M059J (cell line): Measurements from ENCODE around the gene LRP10. TPM values are rescaled to one million over a fixed set of nuclear protein-coding genes. Genes with fewer than 3 reads are reported as not detected.
A peak's percentile ranks its signal among the peaks of the same experiment; 100 is the strongest.
"Not testable (repeated sequence)": the region's sequence is repeated elsewhere in the genome, so short reads cannot be mapped to it uniquely, and the experiment has no call there.

ENCODE experiments used
- DNase-seq: peaks from one replicate; pipeline ENCODE4 v3.0.0-alpha.2; 2012; ENCODE audit warnings: low read depth
- total RNA-seq: library from RNA; depleted of rRNA; stranded (reverse); fragments of >200 nt; shearing (Covaris generic); gene quantifications from 2 replicates; pipeline ENCODE4 v1.2.3, GENCODE V29; 2014

LRP10 gene
- total RNA-seq, 1 experiment from 2014 or later: 115 TPM

- DNase-seq: no peak
Measured at GRCh38 chr14:22842211-22843122, 29.1 kb upstream of the LRP10 start.

GRCh38 chr14:22843123-22843925, 28.2 kb upstream of the LRP10 start:
- DNase-seq: no peak

- no peak for DNase-seq
Measured at GRCh38 chr14:22844221-22845102, 27.1 kb upstream of the LRP10 start.

DNA sequence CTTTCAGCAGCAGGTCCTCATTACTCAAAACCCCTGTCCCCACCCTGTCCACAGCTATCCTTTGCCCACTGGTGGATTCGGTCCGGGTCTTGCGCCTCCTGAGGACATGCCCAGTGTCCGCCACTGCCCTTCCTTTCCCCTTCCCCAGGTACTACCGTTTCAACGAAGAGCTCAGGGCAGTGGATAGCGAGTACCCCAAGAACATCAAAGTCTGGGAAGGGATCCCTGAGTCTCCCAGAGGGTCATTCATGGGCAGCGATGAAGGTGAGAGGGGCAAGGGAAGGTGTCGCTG, 26.5 kb upstream of the LRP10 start:
- DNase-seq: no peak

GRCh38 chr14:22845821-22846625, 25.5 kb upstream of the LRP10 start:
- DNase-seq: no peak

- no peak for DNase-seq
Measured at GRCh38 chr14:22846811-22847307, 24.7 kb upstream of the LRP10 start.

GRCh38 chr14:22847661-22848341, 23.7 kb upstream of the LRP10 start:
- DNase-seq: peak; percentile 53

DNA sequence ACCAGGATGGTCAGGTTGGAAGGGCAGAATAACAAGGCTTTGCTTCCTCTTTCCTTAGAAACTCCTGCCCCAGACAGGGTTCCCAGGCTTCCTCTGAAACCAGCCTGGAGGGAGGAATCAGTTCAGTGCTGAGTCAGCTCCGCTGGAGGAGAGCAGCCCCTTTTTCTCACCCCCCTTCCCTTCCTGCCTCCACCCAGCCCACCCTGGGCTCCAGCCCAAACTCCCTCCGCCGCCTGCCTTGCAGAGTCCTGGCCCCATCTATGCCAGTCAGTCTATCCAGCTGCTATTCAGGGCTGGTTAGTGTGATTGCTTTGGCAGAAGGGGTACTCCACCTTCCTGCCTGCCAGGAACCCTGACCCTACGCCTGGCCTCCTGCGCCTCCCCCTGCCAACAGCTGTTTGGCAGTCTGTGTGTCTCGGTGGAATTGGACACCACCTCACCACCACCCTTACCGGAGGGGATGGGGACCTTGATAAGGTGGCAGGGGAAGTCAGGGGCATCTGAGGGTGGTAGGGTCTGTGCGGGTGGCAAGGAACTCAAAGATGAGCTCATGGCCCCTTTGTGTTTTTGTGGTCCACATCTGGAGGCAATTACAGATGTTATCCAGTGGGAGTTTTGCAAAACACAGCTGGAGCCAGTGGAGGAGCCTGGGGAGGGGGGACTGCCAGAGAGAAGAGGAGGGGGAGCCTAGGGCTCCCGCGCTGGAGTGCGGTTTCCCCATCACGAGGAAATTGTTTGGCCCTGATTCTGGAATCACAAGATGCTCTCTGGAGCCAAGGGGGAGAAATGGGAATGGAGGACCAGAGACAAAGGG, 23.0 kb upstream of the LRP10 start:
- DNase-seq: peak; percentile 68

DNA sequence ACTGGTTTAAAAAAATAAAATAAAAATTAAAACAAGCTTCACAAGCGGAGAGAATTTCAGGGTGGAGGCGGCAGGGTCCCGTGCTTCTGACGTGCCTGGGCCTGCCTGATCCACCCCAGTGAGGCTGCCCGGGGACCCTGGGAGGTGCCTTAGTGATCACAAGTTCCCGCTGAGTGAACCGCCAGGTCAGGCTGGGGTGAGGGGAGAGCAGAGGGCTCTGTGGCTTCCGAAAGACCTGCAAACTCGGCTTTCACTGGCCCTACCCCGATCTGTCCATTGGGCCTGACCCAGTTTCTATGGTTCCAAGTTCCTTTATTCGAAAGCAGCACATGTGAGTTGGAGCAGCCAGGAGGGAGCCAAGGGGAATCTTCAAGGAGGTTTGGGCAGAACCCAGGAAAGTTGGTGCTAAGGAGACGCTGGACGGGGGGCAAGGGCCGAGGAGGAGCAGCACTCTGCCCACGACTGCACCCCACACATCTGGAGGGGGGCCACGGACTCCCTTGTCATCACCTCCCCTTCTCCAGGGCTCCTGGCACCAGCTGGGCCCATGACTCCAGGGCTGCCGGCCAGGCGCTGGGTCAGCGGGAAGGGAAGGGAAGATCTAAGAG, 22.2 kb upstream of the LRP10 start:
- peak; percentile 21 for DNase-seq

DNA sequence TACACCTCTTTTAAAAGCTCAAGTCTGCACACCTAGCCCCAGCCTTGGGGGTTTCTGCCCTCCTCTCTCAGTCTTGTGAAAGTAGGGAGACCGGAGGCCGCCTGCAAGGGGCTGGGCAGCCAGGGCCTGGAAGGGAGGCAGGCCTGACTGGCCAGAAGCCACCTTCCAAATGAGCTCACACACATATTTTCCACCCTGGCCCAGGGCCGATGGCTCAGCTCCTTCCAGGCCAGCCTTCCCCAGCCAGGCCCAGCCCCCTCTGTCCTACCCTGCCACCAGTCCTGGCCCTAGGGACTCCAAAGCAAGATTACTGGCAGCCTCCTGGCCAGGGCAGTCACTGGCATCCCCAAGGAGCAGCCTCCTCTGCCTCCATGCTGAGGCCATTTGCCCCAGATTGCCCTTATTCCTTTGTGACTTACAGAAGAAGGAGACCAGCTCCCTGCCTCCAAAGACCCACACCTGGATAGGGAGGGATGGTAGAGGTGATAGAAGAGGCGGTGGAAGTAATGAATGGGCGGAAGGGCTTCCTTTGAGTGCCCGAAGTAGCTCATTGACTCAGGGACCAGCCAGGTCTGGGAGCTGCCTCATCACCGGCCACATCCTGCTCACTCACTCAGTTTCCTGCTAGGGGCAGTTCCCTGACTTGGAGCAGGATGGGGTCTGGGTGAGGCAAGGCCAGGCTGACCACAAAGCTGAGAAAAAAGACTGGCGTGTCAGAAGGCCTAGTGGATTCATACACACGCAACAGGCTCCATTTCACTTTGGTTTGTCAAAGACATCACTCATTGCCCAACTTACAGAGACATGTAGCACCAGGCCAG, 20.4 kb upstream of the LRP10 start:
- DNase-seq: peak; percentile 97

- not testable (repeated sequence) for DNase-seq
Measured at GRCh38 chr14:22852178-22852577, 19.4 kb upstream of the LRP10 start.

DNA sequence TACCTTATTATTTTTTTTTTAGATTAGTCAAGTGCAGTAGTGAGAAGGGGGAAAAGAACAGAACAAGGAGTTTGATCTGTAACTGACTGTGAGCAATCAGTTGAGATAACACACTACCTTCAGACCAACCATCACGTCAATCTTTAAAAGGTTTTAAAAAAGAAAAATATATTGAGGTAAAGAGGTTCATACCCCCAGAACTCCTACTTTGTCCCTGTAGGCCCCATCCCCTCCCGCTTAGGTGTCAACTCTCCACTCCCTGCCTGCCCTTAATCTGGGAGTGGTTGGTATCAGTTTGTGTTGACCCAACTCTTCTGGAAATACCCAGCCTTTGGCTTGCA, 19.0 kb upstream of the LRP10 start:
- DNase-seq: no peak

DNA sequence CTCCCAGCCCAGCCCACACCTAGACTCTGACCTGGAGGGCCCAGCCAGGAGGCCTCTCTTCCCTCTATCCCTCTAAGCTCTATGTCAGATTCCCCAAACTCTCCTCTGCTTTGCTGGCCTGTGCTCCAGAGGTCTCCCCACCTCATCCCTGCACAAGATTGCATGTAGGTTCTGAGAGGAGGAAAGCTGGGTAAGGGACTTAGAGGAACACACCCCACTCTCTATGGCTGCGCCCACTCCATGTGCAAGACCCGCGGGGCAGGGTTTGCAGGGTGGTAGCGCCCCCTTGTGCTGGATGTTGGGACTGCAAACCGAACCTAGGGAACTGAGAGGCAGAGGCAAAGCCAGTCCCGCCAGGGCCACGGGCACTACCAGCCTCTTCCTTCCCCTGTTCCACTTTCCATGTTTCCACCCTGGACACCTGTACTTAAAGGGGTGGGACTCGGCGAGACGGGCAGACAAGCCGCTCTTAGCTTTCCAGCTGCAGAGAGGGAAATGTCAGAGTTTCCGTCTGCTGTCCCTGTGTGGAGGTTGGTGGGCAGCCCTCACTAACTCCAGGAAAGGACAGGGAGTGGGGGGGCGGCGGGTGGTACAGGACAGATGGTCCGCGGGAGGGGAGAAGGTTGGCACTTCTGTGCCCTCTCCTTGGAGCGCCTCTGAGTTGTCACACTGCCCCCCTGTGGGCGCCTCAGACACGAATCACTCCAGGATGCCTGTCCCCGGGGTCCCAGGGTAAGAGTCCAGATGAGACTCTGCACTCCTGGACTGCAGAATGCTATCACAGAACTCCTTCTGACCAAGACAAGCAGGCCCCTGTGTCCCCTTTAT, 18.4 kb upstream of the LRP10 start:
- peak; percentile 81 for DNase-seq

DNA sequence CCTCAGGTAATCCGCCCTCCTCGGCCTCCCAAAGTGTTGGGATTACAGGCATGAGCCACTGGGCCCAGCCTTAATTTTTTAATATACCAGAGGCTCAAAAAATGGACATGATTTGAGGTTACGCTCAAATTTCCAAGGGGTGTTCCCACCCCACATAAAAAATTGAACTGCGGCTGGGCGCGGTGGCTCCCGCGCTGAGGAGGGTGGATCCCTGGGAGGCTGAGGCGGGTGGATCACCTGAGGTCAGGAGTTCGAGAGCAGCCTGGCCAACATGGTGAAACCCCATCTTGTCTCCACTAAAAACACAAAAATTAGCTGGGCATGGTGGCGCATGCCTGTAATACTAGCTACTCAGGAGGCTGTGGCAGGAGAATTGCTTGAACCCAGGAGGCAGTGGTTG, 17.2 kb upstream of the LRP10 start:
- DNase-seq: not testable (repeated sequence)

GRCh38 chr14:22854963-22855724, 16.4 kb upstream of the LRP10 start:
- no peak for DNase-seq

DNA sequence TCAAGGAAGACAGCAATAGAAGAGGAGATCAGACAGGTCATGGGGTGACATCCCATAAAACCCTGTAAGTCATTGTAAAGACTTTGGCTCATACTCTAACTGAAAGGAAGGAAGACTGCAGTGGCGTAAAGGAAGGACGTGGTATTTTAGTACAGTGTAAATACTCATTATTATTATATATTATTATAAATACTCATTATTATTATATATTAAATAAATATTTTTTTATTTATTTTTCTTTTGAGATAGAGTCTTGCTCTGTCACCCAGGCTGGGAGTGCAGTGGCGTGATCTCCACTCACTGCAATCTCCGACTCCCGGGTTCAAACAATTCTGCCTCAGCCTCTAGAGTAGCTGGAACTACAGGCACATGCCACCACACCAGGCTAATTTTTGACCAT, 15.1 kb upstream of the LRP10 start:
- no peak for DNase-seq

DNA sequence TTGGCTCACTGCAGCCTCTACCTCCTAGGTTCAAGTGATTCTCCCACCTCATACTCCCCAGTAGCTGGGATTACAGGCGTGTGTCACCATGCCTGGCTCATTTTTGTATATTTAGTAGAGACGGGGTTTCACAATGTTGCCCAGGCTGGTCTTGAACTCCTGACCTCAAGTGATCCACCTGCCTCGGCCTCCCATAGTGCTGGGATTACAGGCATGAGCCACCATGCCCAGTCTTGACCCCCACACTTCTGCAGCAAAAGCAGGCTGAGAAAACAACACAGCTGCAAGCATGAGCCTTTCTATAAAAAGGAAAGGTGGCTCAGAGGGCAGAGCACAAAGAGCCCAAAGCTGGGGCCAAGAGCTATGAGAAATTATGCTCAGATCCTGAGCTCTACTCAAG, 11.2 kb upstream of the LRP10 start:
- DNase-seq: not testable (repeated sequence)
